Measurements from ENCODE around the gene BAHCC1. TPM values are rescaled to one million over a fixed set of nuclear protein-coding genes. Genes with fewer than 3 reads are reported as not detected.

BAHCC1 gene
- total and polyA plus RNA-seq, 9 of the 15 experiments (the other 6 are each of a cell fraction or from before 2014, with no cell fraction given) = 0.14 to 26.9 (median 5.0) TPM

DNA sequence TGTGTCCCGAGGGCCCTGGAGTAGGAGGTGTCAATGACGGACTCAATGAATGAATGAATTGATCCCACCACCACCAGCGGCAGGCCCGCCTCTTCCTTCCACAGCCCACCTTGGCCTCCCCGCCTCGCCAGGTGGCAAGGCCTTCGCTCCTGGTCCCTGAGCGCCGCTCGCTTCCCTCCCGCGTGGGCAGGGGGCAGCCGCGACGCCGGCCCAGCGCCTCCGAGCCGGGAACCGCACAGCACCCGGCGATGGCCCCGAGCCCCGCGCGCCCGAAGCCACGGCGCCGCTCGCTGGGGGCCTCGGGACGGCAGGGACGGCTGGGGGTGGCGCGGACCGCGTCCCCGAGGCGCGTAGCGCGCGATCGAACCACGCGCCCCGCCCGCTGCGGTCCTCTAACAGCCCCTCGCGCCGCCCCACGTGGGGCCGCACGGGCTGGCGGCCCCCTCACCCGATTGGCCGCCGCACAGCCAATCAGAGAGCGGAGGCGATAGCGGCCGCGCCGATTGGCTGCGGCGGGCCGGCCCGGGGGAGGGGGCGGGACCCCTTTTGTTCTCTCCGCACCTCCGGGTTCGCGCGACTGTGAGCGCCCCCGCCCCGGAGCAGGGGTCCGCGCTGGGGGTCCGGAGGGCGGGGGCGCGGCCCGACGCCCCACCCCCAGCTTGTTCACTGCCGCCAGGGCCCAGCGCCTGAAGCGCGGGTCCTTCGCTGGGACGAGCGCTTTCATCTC, 86.0 kb downstream of the BAHCC1 start (continued):
- no peak for TF ChIP-seq STAT6 (CRISPR knock-in tag; IDR thresholded peaks at IDR 0.05)
- no peak for TF ChIP-seq ZBTB17 (CRISPR knock-in tag; IDR thresholded peaks at IDR 0.05)
- TF ChIP-seq PURB (CRISPR knock-in tag; IDR thresholded peaks at IDR 0.05; ENCODE audit: low read depth) = no peak
- TF ChIP-seq KAT2B (IDR thresholded peaks at IDR 0.05; ENCODE audit: low read depth, low read length) = no peak
- TF ChIP-seq ZNF146 (CRISPR knock-in tag; IDR thresholded peaks at IDR 0.05; ENCODE audit: unreplicated experiment) = no peak
- TF ChIP-seq NRF1 (conservative IDR thresholded peaks at IDR 0.05 in 1 of 2, IDR thresholded peaks at IDR 0.05 in 1 of 2) = no peak
- TF ChIP-seq, protein P1, sequence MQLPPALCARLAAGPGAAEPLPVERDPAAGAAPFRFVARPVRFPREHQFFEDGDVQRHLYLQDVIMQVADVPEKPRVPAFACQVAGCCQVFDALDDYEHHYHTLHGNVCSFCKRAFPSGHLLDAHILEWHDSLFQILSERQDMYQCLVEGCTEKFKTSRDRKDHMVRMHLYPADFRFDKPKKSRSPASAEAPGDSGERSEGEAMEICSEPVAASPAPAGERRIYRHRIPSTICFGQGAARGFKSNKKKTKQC (CRISPR knock-in tag; IDR thresholded peaks at IDR 0.05) = peak; percentile 82; the same call in 1 of the 2 replicates
- TF ChIP-seq ZNF449 (CRISPR knock-in tag; IDR thresholded peaks at IDR 0.05) = no peak
- TF ChIP-seq ZNF79 (CRISPR knock-in tag; IDR thresholded peaks at IDR 0.05; ENCODE audit: low read depth) = no peak
- TF ChIP-seq SMARCA5 (IDR thresholded peaks at IDR 0.05) = no peak
- TF ChIP-seq, protein P2, sequence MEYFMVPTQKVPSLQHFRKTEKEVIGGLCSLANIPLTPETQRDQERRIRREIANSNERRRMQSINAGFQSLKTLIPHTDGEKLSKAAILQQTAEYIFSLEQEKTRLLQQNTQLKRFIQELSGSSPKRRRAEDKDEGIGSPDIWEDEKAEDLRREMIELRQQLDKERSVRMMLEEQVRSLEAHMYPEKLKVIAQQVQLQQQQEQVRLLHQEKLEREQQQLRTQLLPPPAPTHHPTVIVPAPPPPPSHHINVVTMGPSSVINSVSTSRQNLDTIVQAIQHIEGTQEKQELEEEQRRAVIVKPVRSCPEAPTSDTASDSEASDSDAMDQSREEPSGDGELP (CRISPR knock-in tag; IDR thresholded peaks at IDR 0.05; ENCODE audit: borderline replicate concordance) = peak; percentile 33; the same call in 1 of the 2 replicates
- no peak for TF ChIP-seq CEBPB (tag; IDR thresholded peaks at IDR 0.05)
- TF ChIP-seq ZNF121 (CRISPR knock-in tag; conservative IDR thresholded peaks at IDR 0.05) = no peak
- no peak for TF ChIP-seq SRSF3 (IDR thresholded peaks at IDR 0.05; ENCODE audit: insufficient read depth, low read length)
- TF ChIP-seq RBM17 (IDR thresholded peaks at IDR 0.05; ENCODE audit: borderline replicate concordance, low read depth, low read length) = no peak
- TF ChIP-seq, protein P3, sequence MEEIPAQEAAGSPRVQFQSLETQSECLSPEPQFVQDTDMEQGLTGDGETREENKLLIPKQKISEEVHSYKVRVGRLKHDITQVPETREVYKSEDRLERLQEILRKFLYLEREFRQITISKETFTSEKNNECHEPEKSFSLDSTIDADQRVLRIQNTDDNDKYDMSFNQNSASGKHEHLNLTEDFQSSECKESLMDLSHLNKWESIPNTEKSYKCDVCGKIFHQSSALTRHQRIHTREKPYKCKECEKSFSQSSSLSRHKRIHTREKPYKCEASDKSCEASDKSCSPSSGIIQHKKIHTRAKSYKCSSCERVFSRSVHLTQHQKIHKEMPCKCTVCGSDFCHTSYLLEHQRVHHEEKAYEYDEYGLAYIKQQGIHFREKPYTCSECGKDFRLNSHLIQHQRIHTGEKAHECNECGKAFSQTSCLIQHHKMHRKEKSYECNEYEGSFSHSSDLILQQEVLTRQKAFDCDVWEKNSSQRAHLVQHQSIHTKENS (CRISPR knock-in tag; IDR thresholded peaks at IDR 0.05) = no peak
